IPS-18c (cell line): ENCODE data around the gene CHCHD3.

Source experiments
- H3K4me3 ChIP-seq: 2 replicates; pipeline ENCODE4 v1.7.0; 2013; ENCODE audit warnings: low read depth, mild to moderate bottlenecking, low read length, moderate library complexity; ENCODE audit not compliant: insufficient read depth
- H3K9me3 ChIP-seq: one replicate; pipeline ENCODE4 v1.6.1; 2013; ENCODE audit warnings: mild to moderate bottlenecking, low read length, moderate library complexity; ENCODE audit not compliant: control insufficient read depth, insufficient read depth

Gene CHCHD3

DNA sequence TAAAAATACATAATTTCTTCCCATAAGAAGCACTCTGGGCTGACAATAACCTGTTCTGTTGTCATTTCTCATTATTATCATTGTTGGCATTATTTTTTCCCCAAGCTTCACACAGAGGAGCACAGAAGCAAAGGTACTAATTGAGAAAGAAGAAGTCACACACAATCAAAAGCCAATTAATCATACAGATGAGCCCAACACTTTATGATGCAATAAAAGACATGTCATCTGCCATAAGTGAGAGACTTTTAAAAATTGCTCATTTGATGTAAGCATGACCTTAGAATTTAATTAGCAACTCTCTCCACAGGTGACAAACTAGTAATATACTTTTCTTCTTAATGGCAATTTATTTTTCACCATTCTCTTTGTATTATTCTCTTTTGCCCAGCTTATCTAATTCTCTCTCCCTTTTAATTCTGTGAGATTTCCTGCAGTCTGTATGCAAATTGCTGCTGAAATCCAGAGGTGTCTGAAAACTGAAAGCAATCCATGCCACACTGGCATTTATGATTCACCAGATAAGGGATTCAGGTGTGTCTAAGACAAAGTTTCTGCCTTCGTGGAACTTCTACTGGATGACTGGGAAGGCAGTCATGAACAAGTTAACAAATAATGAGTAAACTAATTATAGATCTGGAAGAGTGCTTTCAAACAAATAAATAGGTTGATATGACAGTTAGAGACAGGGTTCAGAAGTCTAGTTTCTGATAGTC lies 203.5 kb downstream of the CHCHD3 start:
- Histone ChIP-seq H3K9me3 (no peaks in the 10 kb centered on the region), H3K4me3 (no peak overlapping the region)

DNA sequence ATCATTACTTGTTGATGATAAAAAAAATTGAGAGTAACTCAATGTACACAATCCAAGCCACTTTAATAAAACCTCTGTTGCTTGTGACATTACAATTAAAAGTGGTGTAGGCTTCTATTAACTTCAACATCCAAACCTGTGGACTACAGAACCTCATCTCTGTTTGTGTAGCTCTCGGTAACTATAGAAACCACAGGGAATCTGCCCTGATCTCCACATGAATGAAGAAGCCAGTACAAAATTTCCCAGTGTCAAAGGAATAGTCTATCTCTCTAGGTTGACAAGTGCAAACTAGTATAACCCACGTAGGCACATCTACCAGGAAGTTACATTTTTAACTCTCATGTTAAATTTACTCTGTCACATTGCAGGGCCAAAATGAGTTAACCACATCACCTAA lies 204.3 kb downstream of the CHCHD3 start:
- H3K9me3 ChIP-seq = no peaks in the 10 kb centered on the region
- no peak overlapping the region for H3K4me3 ChIP-seq

DNA sequence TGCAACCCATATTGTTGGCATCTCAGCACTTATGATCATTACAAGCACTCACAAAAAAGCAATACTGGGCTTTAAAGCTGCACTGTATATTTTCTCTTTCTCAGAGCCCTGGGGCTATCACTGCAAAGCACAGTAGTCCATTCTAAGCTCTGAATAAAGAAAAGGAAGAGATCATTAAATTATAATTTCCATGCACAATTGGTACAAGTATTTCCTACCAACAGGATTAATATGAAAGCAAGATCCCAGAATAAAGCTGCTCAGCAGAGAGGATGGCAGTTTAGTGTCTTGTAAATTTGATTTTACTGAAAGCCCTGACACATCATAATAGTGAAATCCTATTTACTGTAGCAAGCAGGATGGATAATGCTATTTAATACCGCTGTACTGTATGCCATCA lies 205.3 kb downstream of the CHCHD3 start:
- Histone ChIP-seq H3K9me3 (no peaks in the 10 kb centered on the region), H3K4me3 (no peak overlapping the region)

DNA sequence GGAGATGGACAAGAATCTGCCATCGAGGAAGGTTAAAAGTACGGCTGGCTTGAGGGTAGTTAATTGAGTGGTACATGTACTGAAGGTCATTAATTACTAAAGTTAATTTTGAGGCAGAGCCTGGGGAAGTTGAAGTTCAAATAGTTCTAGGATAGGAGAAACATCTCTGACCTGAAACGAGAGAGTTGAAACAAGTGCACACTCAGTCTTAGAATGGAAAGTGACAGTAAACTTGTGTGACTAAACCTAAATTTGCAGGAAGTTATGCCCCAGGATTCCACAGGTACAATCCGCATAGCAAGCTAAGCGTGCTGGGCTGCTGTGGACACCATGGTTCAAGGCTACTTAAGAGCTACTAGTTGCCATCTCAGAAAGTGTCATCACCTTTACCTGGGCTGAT lies 209.9 kb downstream of the CHCHD3 start:
- Histone ChIP-seq H3K4me3 (no peak overlapping the region), H3K9me3 (no peaks in the 10 kb centered on the region)

DNA sequence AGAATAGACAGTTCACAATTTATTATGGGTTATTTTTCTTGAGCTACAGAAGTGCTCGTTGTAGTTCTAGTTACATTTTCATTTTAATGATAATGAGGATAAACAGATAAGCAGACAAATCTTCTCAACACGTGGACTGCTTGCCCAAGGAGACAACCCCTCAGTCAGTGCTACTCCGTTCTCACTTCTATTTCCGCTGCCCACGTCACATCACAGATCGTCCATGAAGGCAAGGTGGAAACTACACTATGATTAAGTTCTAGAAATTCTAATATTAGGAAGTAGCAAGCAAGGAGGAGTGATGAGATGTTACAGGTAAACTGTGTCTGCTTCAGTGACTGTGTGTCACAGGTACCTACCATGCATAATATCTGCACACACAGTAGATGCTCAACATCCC lies 210.5 kb downstream of the CHCHD3 start:
- Histone ChIP-seq H3K4me3 (no peak overlapping the region), H3K9me3 (no peaks in the 10 kb centered on the region)

DNA sequence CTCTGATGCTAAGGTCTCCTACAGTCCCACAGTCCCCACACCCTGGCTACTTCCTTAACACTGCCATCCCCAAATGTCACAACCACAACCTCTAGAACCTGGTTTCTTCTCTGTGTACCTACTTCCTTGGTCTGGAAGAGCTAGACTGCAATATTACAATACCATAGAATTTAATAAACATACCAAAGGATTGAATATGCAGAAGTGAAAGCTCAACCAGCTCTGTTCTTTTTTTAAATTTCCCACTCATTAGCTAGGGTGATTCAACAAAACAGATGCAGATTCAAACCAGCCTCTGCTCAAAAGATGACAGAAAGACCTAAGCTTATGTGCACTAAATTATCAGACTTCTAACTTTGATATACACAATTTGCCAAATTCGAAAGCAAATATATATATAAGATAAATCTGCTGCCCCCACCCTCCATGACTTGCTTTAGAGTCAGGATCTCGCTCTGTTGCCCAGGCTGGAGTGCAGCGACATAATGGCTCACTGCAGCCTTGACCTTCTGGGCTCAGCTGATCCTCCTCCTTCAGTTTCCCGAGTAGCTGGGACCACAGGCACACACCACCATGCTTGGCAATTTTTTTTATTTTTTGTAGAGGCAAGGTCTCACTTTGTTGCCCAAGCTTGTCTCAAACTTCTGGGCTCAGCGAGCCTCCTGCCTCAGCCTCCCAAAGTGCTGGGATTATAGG lies 212.6 kb downstream of the CHCHD3 start:
- no peak overlapping the region for H3K4me3 ChIP-seq
- H3K9me3 ChIP-seq = no peaks in the 10 kb centered on the region

DNA sequence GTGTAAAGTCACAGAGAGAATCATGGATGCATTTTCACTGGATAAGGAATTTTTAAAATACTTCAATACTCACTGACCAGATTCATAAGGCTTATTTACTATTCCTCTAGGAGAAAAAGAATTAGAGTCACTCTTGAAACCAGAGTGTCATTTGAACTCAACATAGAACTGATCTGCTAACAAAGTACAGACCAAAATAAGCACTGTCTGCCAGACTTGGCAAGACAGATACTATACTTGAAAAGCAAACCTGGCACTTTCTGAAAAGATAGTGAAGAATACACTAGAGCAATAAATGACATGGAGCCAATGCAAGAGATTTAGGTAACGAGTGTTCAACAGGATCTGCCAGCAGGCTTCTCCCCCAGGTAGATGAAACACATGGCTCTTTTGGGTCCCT lies 215.3 kb downstream of the CHCHD3 start:
- Histone ChIP-seq H3K9me3 (no peaks in the 10 kb centered on the region), H3K4me3 (no peak overlapping the region)

DNA sequence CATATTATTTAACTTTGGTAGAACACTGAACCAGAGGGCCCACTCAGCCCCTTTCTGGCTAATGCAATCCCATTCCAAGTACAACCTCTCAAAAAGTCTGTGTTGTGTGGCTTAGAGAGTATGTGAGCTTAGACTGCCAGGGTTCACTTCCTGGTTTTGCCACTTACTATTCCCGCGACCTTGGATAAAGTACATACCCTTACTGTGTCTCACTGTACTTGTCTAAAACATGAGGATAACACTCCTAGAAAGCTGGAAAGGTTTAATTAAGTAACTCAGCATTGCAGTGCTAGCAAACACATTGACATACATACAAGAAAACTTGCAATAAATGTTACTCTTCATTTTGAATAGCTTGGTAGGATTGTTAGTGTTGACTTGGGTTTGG lies 215.8 kb downstream of the CHCHD3 start:
- Histone ChIP-seq H3K9me3 (no peaks in the 10 kb centered on the region), H3K4me3 (no peak overlapping the region)

DNA sequence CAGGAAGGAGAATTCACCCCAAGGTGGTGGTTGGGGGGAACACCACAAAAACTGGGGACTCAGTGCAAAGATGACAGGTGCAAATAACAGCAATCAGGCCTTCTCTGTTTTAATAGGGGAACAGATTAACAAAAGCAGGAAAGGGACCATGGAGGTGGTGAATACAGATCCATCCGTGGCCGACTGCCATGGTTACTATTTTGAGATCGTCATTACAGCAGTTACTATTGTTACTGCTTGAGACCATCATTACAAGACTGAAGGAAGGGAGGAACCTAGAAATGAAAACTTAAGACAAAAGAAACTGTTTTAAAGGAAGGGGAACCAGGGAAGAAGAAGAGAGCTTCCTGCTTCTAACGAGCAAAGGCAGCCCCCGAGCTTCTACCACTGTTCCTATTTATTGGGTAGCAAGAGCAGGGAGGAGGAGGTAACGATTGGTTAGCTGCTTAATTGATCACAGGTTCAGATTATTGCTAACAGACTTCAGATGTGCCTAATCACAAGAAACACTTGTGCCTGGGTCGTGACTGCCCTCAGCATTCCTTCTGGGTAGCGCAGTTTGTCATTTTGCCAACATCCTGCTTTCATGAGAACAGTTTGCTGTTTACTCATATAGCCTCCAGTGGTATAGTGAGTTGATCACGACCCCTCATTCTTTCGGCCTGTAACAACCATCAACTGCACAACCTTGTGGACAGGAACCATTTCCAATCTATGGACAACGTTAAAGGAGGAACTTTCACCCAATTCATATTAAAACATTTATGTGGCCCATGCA lies 216.3 kb downstream of the CHCHD3 start:
- H3K4me3 ChIP-seq = no peak overlapping the region
- no peaks in the 10 kb centered on the region for H3K9me3 ChIP-seq

DNA sequence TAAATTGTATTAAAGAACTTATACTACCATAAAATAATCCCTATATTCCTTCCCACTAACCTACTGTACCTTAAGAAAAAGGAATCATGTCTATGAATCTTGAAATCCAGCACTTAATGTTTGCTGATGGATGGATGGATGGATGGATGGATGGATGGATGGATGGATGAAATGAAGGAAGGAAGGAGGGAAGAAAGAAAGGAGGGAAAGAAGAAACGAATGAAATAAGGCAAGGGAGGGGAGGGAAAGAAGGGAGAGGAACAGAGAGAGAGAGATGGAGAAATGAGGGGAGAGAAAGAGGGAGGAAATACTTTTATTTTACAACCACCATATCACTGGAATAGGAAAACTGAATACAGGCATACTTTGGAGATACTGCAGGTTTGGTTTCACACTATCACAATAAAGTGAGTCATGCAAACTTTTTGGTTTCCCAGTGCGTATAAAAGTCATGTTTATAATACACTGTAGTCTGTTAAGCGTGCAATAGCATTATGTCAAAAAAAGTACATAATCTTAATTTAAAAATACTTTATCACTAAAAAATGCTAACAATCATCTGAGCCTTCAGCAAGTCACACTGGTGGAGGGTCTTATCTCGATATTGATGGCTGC lies 219.8 kb downstream of the CHCHD3 start:
- H3K9me3 ChIP-seq = no peaks in the 10 kb centered on the region

DNA sequence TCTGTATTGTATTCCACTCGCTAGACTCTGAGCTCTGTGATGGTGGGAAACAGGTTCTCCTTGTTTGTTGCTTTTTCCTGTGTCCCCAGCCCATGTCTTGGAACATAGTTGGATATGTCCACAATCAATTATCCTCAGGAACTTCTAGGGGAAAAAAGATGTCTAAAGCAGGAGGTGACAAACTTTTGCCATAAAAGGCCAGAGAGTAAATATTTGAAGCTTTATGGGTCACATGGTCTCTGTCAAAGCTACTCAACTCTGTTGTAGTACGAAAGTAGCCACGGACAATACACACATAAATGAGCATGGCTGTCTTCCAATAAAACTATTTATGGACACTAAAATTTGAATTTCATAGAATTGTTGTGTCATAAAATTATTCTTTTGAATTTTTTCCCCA lies 220.5 kb downstream of the CHCHD3 start:
- no peaks in the 10 kb centered on the region for H3K9me3 ChIP-seq

More for the DNA sequence above, 219.8 kb downstream of the CHCHD3 start:
- no peak overlapping the region for H3K4me3 ChIP-seq

DNA sequence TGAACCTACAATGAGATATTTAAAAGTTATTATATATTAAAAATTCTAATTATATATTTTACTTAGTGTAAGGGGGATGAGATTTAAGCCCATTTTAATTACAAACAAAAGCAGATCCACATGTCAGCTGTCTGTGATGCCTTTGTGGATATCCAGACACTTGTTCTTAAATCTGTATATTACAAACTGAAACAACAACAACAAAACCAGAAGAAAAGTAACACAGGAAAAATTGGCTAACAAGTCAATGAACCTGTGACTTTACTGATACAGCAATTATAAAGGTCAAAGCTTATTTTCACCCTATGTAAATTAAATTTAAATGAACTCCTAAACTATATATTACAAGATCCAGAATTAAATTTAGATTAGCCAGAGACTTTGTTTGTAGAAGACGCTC lies 222.7 kb downstream of the CHCHD3 start:
- Histone ChIP-seq H3K4me3 (no peak overlapping the region), H3K9me3 (no peaks in the 10 kb centered on the region)

More for the DNA sequence above, 220.5 kb downstream of the CHCHD3 start:
- H3K4me3 ChIP-seq = no peak overlapping the region

DNA sequence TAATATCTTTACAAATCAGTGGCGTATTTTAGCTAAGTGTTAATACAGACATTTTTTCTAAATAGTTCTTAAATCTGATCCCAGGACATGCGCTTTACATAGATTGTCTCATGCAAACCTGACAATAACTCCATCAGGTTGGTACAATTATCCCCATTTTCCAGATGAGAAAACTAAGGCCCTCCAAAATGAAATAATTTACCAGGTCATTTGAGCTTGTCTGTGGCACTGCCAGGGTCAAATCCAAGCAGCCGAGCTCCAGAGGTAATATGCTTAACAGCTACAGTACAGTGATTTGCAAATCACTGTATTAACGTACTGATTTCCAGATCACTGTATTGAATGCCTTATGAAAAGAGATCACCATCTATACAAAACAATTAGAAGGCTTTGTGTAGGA lies 223.1 kb downstream of the CHCHD3 start:
- Histone ChIP-seq H3K9me3 (no peaks in the 10 kb centered on the region), H3K4me3 (no peak overlapping the region)

DNA sequence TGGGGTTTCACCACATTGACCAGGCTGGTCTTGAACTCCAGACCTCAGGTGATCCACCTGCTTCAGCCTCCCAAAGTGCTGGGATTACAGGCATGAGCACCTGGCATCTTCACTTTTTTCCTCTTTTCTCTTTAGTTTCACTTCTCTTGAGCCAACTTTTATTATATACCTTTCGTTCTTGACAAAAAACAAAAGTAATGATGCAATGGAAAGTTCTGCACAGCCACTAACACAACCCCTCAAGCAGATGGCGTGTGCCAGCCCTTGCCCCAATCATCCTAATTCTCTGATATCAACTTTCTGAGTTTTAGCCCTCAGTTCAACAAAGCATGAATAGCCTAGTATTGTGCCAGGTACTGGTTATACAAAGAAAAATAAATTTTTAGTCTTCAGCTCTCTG lies 223.6 kb downstream of the CHCHD3 start:
- Histone ChIP-seq H3K9me3 (no peaks in the 10 kb centered on the region), H3K4me3 (no peak overlapping the region)

DNA sequence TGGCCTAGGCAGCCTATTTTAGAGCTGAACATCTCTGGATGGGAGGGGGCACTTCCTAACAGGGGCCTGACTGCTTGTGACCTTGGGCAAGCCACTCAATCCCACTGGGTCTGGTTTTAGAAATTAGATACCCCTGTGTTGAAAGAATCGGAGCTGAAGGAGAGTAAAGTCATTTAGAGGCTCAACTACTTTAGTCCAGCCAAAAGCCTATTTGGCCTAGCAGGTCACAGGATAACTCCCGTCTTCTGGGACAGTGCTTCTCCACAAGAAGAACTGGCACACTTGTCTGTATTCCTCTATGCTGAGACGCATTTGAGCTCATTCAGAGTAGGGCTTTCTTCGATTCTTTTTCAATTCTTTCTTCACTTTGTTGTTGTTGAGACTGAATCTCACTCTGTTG lies 224.2 kb downstream of the CHCHD3 start:
- H3K9me3 ChIP-seq = no peaks in the 10 kb centered on the region
- H3K4me3 ChIP-seq = no peak overlapping the region

DNA sequence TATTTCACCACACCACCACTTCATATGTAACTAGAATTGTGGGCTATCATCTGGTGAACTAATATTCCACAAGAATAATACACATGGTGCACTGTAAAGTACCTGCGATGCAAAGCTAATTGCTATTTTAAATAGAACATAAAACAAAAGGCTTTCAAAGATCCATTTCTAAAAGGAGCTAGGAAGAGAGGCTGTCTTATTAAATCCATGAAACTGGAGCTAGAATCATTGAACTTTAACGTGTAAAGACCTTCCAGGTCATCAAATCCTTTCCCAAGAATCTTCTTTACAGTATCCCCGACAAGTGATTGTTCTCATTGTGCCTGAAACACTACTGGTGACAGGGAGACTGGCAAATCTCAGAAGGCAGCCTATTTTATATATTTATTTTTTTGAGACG lies 224.9 kb downstream of the CHCHD3 start:
- Histone ChIP-seq H3K4me3 (no peak overlapping the region), H3K9me3 (no peaks in the 10 kb centered on the region)

DNA sequence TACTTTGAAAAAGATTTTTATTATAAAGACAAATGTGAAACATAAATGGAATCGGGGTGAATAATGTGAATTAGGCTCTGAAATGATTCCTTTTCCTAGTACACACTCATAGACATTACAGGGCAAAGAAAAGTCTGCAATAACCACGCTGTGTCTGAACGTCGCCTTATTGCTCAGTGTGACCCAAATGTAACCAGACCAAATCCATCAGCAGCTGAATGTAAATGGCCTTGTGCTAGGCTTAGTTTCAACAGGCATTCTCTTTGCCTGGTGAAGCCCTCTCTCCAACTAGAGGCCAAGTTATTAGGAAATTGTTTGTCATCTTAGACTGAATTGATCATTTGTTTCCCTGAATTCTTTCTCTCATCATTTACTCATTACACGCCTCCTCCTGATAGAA lies 225.5 kb downstream of the CHCHD3 start:
- Histone ChIP-seq H3K4me3 (no peak overlapping the region), H3K9me3 (no peaks in the 10 kb centered on the region)

DNA sequence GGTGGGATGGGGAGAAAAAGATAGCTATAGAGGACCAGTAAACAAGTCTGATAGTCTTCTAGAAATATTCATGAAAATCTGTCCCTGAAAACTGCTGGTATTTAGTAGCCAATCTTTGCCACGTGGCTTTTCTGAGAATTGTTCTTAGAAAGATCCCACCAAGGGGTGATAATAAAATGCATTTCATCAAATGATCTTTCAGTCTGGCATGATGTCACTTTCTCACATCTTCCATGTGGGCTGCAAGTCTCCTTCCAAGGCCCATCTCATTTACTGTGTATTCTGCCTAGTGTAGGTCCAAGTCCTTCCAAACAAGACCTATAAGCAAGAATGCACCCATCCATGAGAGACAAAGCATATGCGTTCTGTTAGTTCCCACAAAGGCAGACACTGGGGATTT lies 226.0 kb downstream of the CHCHD3 start:
- no peaks in the 10 kb centered on the region for H3K9me3 ChIP-seq

More for the DNA sequence above, 226.0 kb downstream of the CHCHD3 start:
- H3K4me3 ChIP-seq = no peak overlapping the region
